Cardiac muscle cell (in vitro differentiated cells and primary cell): ENCODE measurements around the gene SMCO2. TPM values are rescaled to one million over a fixed set of nuclear protein-coding genes. Genes with fewer than 3 reads are reported as not detected.

Source experiments
- DNase-seq, 2 donors: peaks; one replicate each; pipeline versions ENCODE4 v3.0.0 to v3.0.0-alpha.2; 2010 to 2017; ENCODE audit warnings: low read depth in 1 of 2, low spot score in 1 of 2
- H3K27ac ChIP-seq: fragments of 200-600 bp; sonication (generic); 2 replicates; pipeline ENCODE4 v1.5.1; 2016
- H3K27me3 ChIP-seq: fragments of 200-600 bp; sonication (generic); 2 replicates; pipeline ENCODE4 v1.6.0; 2016; ENCODE audit warnings: control low read depth
- H3K36me3 ChIP-seq: fragments of 200-600 bp; sonication (generic); 2 replicates; pipeline ENCODE4 v1.5.1; 2016; ENCODE audit warnings: control low read depth
- H3K4me1 ChIP-seq: fragments of 200-600 bp; sonication (generic); 2 replicates; pipeline ENCODE4 v1.8.1; 2017; ENCODE audit warnings: low read depth, mild to moderate bottlenecking, mixed run types
- H3K4me3 ChIP-seq: fragments of 200-600 bp; sonication (generic); 2 replicates; pipeline ENCODE4 v1.5.1; 2016; ENCODE audit warnings: mild to moderate bottlenecking
- H3K9me3 ChIP-seq: fragments of 200-600 bp; sonication (generic); 2 replicates; pipeline ENCODE4 v1.5.1; 2017; ENCODE audit warnings: low read depth, mild to moderate bottlenecking, control low read depth
- polyA plus RNA-seq: library from polyadenylated mRNA; unstranded; fragments of >200 nt; fragmentation: Nextera tagmentation; extraction: Ambion mirVana; gene quantifications from 2 replicates; pipeline ENCODE4 v1.2.1, GENCODE V29; 2016
- total RNA-seq: library from RNA; depleted of rRNA; stranded (reverse); fragments of >200 nt; gene quantifications from 2 replicates; pipeline ENCODE4 v1.2.3, GENCODE V29; 2016
- TF ChIP-seq, protein P1 (sequence below): IDR thresholded peaks from 2 replicates; pipeline ENCODE4 v1.5.1; 2012; ENCODE audit warnings: low read depth, mild to moderate bottlenecking, low read length

Gene SMCO2
- total and polyA plus RNA-seq, 2 experiments from 2014 or later: not detected

- Histone ChIP-seq H3K9me3 (no peaks in the 10 kb centered on the region), H3K4me3 (no peak overlapping the region)
- peak in 1 of 2 donors; percentile 58 for DNase-seq
Observed at GRCh38 chr12:27505109-27505508, 58.6 kb downstream of the SMCO2 start.

GRCh38 chr12:27505761-27506160, 59.2 kb downstream of the SMCO2 start:
- H3K27me3 ChIP-seq: no peaks in the 10 kb centered on the region
- H3K36me3 ChIP-seq: no peaks in the 10 kb centered on the region
- no peak overlapping the region for H3K4me3 ChIP-seq
- TF ChIP-seq, protein P1, sequence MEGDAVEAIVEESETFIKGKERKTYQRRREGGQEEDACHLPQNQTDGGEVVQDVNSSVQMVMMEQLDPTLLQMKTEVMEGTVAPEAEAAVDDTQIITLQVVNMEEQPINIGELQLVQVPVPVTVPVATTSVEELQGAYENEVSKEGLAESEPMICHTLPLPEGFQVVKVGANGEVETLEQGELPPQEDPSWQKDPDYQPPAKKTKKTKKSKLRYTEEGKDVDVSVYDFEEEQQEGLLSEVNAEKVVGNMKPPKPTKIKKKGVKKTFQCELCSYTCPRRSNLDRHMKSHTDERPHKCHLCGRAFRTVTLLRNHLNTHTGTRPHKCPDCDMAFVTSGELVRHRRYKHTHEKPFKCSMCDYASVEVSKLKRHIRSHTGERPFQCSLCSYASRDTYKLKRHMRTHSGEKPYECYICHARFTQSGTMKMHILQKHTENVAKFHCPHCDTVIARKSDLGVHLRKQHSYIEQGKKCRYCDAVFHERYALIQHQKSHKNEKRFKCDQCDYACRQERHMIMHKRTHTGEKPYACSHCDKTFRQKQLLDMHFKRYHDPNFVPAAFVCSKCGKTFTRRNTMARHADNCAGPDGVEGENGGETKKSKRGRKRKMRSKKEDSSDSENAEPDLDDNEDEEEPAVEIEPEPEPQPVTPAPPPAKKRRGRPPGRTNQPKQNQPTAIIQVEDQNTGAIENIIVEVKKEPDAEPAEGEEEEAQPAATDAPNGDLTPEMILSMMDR: no peak
- peak in 1 of 2 donors; percentile 31 for DNase-seq
- H3K9me3 ChIP-seq: no peaks in the 10 kb centered on the region
- no peaks in the 10 kb centered on the region for H3K4me1 ChIP-seq
- H3K27ac ChIP-seq: no peak overlapping the region

More at GRCh38 chr12:27505109-27505508, 58.6 kb downstream of the SMCO2 start:
- no peaks in the 10 kb centered on the region for H3K4me1 ChIP-seq
- no peaks in the 10 kb centered on the region for H3K36me3 ChIP-seq
- TF ChIP-seq, protein P1: no peak
- no peaks in the 10 kb centered on the region for H3K27me3 ChIP-seq
- no peak overlapping the region for H3K27ac ChIP-seq

GRCh38 chr12:27506645-27507189, 60.2 kb downstream of the SMCO2 start:
- Histone ChIP-seq H3K27ac (no peak overlapping the region), H3K4me3 (no peak overlapping the region), H3K27me3 (no peaks in the 10 kb centered on the region), H3K4me1 (peaks cover 9% of the 10 kb centered on the region), H3K36me3 (no peaks in the 10 kb centered on the region), H3K9me3 (no peaks in the 10 kb centered on the region)
- no peak for DNase-seq
- TF ChIP-seq, protein P1: no peak

GRCh38 chr12:27508736-27509431, 62.3 kb downstream of the SMCO2 start:
- Histone ChIP-seq H3K9me3 (no peaks in the 10 kb centered on the region), H3K27me3 (no peaks in the 10 kb centered on the region), H3K27ac (no peak overlapping the region), H3K4me1 (peaks cover 13% of the 10 kb centered on the region), H3K4me3 (no peak overlapping the region), H3K36me3 (no peaks in the 10 kb centered on the region)
- no peak for DNase-seq
- TF ChIP-seq, protein P1: no peak

DNA sequence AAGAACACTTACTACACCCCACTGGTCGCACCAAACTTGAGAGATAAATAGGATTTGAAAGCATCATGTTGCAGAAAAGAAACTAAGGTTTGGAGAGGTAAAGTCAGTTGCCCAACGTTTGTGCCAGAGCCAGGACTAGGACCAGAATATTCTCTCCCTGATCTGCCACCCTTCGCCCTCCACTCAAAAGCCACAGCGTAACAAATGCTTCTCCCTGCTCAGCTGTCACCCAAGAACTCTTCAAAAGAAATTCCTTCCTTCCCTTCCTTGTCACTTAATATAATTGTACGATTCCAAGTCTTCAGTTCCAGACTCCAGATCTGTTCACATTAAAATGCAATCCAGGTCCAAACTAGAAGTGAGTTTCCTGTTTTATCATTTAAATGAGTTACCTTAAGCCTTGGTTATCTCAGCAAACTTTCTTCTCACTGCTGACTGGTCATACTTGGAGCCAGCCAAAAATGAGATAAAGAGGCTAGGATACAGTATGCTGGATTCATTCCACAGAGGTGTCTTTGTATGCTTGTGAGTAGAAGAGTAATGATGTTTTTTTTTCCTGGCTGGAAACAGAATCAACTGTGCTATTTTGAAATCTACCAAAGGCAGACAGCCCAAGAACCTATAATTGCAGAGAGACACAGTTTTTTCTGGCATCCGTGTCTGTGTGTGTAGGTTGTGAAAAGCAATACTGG, 64.6 kb downstream of the SMCO2 start:
- Histone ChIP-seq H3K4me1 (peaks cover 13% of the 10 kb centered on the region), H3K4me3 (no peak overlapping the region), H3K27me3 (no peaks in the 10 kb centered on the region), H3K27ac (peak overlapping the region; percentile 86), H3K9me3 (no peaks in the 10 kb centered on the region), H3K36me3 (no peaks in the 10 kb centered on the region)
- TF ChIP-seq, protein P1: no peak
- DNase-seq: peak in 1 of 2 donors; percentile 81
